Subcutaneous adipose tissue (tissue), 4 donors: Measurements from ENCODE around the gene CHID1. TPM values are rescaled to one million over a fixed set of nuclear protein-coding genes. Genes with fewer than 3 reads are reported as not detected.

Experiments used
- small RNA-seq: library from RNA; depleted of rRNA; stranded (forward); fragments of <200 nt; gene quantifications from one replicate; pipeline ENCODE3, GENCODE V24; 2016
- total RNA-seq, 4 donors: library from RNA; depleted of rRNA; stranded (reverse); fragments of >200 nt; gene quantifications; one replicate each; pipeline ENCODE4 v1.1.0, GENCODE V29; 2016
- TF ChIP-seq, protein P1 (sequence below): fragments of 450-650 bp; IDR thresholded peaks from one replicate; pipeline ENCODE4 v1.5.1; 2016; ENCODE audit warnings: low read depth, mild to moderate bottlenecking, control low read depth, antibody characterized with exemption, moderate library complexity

CHID1 gene
- total RNA-seq, 4 donors from 2014 or later = 28.4 to 107 (median 76.0) TPM

DNA sequence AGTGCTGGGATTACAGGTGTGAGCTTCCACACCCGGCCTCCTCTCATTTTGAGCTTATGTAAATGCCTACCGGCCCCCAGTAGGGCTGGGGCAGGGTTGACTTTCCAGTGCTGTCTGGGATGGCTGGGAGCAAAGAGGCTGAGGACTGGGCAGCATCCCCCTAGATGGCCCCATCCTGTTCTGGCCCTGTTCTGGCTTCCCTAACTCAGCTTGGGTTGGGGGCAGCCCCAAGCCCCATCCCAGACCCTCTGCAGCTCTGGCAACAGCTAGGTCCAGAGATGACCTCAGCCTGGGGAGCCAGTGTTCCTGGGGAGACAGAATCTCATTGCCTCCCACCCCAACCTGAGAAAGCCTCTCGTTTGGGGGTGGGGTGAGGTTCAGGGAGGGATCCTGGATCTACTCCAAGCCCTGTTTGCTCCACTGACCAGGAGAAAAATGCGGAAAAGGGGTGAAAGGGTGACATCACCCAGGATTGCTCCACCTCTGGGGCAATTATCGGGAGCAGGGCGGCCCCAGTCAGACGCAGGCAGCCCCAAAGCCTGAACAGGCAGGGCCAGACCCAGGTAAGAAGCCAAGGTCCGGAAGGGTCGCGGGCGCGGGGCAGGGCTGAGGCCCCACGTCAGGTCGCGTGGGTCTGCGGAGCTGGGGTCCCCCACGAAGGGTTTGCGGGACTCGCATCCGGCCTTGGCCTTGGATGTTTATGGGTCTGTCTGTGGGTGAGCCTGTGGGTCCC is 92.0 kb downstream of the CHID1 start, which contains the start of gene PNPLA2:
Gene PNPLA2, plus strand, starts transcription at position 519 of the 733 bp plus-strand sequence. CDS start 805 bp downstream, outside the sequence.
- TF ChIP-seq, protein P1, sequence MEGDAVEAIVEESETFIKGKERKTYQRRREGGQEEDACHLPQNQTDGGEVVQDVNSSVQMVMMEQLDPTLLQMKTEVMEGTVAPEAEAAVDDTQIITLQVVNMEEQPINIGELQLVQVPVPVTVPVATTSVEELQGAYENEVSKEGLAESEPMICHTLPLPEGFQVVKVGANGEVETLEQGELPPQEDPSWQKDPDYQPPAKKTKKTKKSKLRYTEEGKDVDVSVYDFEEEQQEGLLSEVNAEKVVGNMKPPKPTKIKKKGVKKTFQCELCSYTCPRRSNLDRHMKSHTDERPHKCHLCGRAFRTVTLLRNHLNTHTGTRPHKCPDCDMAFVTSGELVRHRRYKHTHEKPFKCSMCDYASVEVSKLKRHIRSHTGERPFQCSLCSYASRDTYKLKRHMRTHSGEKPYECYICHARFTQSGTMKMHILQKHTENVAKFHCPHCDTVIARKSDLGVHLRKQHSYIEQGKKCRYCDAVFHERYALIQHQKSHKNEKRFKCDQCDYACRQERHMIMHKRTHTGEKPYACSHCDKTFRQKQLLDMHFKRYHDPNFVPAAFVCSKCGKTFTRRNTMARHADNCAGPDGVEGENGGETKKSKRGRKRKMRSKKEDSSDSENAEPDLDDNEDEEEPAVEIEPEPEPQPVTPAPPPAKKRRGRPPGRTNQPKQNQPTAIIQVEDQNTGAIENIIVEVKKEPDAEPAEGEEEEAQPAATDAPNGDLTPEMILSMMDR = no peak

Small RNA genes lying within 50 kb of the gene (small RNA-seq; reads per million reads assigned to genes)
- gene RNU6-1025P = not detected

Other genes starting within 250 kb of the CHID1 start
- gene DEAF1, start 215.6 kb downstream of the CHID1 start, total RNA-seq = 10 to 100 TPM; 14.0 to 28.4 (median 18.4) TPM
- 10 to 100 TPM in 3 of 4 donors, 1 to 10 TPM in 1; 8.8 to 32.8 (median 16.3) TPM for gene TMEM80, start 215.0 kb downstream of the CHID1 start, total RNA-seq
- 10 to 100 TPM in 2 of 4 donors, 1 to 10 TPM in 2; 3.8 to 20.0 (median 9.7) TPM for gene EPS8L2, start 204.6 kb downstream of the CHID1 start, total RNA-seq
- 100 to 1,000 TPM; 237 to 459 (median 293) TPM for gene TALDO1, start 163.3 kb downstream of the CHID1 start, total RNA-seq
- 10 to 100 TPM in 3 of 4 donors, 1 to 10 TPM in 1; 7.1 to 22.8 (median 14.9) TPM for gene GATD1, start 133.3 kb downstream of the CHID1 start, total RNA-seq
- not detected for gene CEND1, start 120.7 kb downstream of the CHID1 start, total RNA-seq
- gene SLC25A22, start 112.5 kb downstream of the CHID1 start, total RNA-seq = 10 to 100 TPM in 1 of 4 donors, 1 to 10 TPM in 3; 2.5 to 12.8 (median 3.7) TPM
- gene PIDD1, start 105.6 kb downstream of the CHID1 start, total RNA-seq = 10 to 100 TPM in 2 of 4 donors, 1 to 10 TPM in 2; 3.1 to 28.3 (median 9.0) TPM
- 1,000 to 10,000 TPM in 3 of 4 donors, 100 to 1,000 TPM in 1; 917 to 1,671 (median 1,426) TPM for gene RPLP2, start 100.8 kb downstream of the CHID1 start, total RNA-seq
- 1,000 to 10,000 TPM in 1 of 4 donors, 100 to 1,000 TPM in 3; 204 to 1,337 (median 369) TPM for gene PNPLA2, start 91.9 kb downstream of the CHID1 start, total RNA-seq
- 10 to 100 TPM in 2 of 4 donors, 1 to 10 TPM in 2; 2.3 to 44.6 (median 9.7) TPM for gene CRACR2B, start 82.9 kb downstream of the CHID1 start, total RNA-seq
- gene CD151, start 77.9 kb downstream of the CHID1 start, total RNA-seq = 1,000 to 10,000 TPM in 1 of 4 donors, 100 to 1,000 TPM in 3; 307 to 1,070 (median 520) TPM
- 100 to 1,000 TPM in 3 of 4 donors, 10 to 100 TPM in 1; 80.7 to 158 (median 117) TPM for gene POLR2L, start 68.3 kb downstream of the CHID1 start, total RNA-seq
- 100 to 1,000 TPM in 3 of 4 donors, 10 to 100 TPM in 1; 67.0 to 219 (median 185) TPM for gene TSPAN4, start 68.0 kb downstream of the CHID1 start, total RNA-seq
- 100 to 1,000 TPM in 3 of 4 donors, 10 to 100 TPM in 1; 79.2 to 115 (median 110) TPM for gene AP2A2, start 15.1 kb upstream of the CHID1 start, total RNA-seq
- gene MUC6, start 125.9 kb upstream of the CHID1 start, total RNA-seq = not detected
- 1 to 10 TPM in 1 of 4 donors, under 1 TPM in 1, not detected in 2; under 0.01 to 1.3 TPM for gene MUC2, start 164.1 kb upstream of the CHID1 start, total RNA-seq
- not detected for gene MUC5AC, start 247.1 kb upstream of the CHID1 start, total RNA-seq